ENCODE data around the gene OXTR. TPM values are rescaled to one million over a fixed set of nuclear protein-coding genes. Genes with fewer than 3 reads are reported as not detected.

OXTR gene
- total RNA-seq, 3 donors from 2014 or later, result 0.32 to 250 (median 105) TPM

- DNase-seq (ENCODE audit: low spot score in 2 of 2), result no peak
- no peak overlapping the region for H3K27ac ChIP-seq
- H3K4me1 ChIP-seq, result no peaks in the 10 kb centered on the region
- no peaks in the 10 kb centered on the region for H3K9me3 ChIP-seq
- H3K4me3 ChIP-seq, result no peak overlapping the region
- H3K27me3 ChIP-seq, result no peaks in the 10 kb centered on the region
- intact Hi-C loops (cut with DNase I; ENCODE audit: low total_unique reads), result no loop called here
- H3K36me3 ChIP-seq, result no peaks in the 10 kb centered on the region
- no peak for TF ChIP-seq CTCF (IDR thresholded peaks at IDR 0.05)
- no peak for TF ChIP-seq POLR2AphosphoS5 (IDR thresholded peaks at IDR 0.05)
- TF ChIP-seq POLR2A (IDR thresholded peaks at IDR 0.05), result no peak
Observed at GRCh38 chr3:8755097-8755496, 14.3 kb downstream of the OXTR start.

- H3K4me3 ChIP-seq, result no peak overlapping the region
- H3K27ac ChIP-seq, result no peak overlapping the region
- intact Hi-C loops (cut with DNase I; ENCODE audit: low total_unique reads), result no loop called here
- no peaks in the 10 kb centered on the region for H3K27me3 ChIP-seq
- H3K4me1 ChIP-seq, result no peaks in the 10 kb centered on the region
- no peak for DNase-seq (ENCODE audit: low spot score in 2 of 2)
- no peak for TF ChIP-seq POLR2A (IDR thresholded peaks at IDR 0.05)
- no peak for TF ChIP-seq POLR2AphosphoS5 (IDR thresholded peaks at IDR 0.05)
- TF ChIP-seq CTCF (IDR thresholded peaks at IDR 0.05), result no peak
- H3K36me3 ChIP-seq, result no peaks in the 10 kb centered on the region
- no peaks in the 10 kb centered on the region for H3K9me3 ChIP-seq
Observed at GRCh38 chr3:8752832-8753231, 16.6 kb downstream of the OXTR start.

- intact Hi-C loops (cut with DNase I; ENCODE audit: low total_unique reads), result no loop called here
- Histone ChIP-seq H3K4me3 (no peak overlapping the region), H3K27ac (no peak overlapping the region), H3K36me3 (no peaks in the 10 kb centered on the region), H3K4me1 (no peaks in the 10 kb centered on the region), H3K27me3 (no peaks in the 10 kb centered on the region), H3K9me3 (no peaks in the 10 kb centered on the region)
- no peak for DNase-seq (ENCODE audit: low spot score in 2 of 2)
- no peak for TF ChIP-seq CTCF (IDR thresholded peaks at IDR 0.05)
- no peak for TF ChIP-seq POLR2AphosphoS5 (IDR thresholded peaks at IDR 0.05)
- no peak for TF ChIP-seq POLR2A (IDR thresholded peaks at IDR 0.05)
Observed at GRCh38 chr3:8749316-8749715, 20.1 kb downstream of the OXTR start.

- Histone ChIP-seq H3K4me1 (no peaks in the 10 kb centered on the region), H3K4me3 (no peak overlapping the region), H3K9me3 (no peaks in the 10 kb centered on the region), H3K36me3 (no peaks in the 10 kb centered on the region), H3K27ac (no peak overlapping the region), H3K27me3 (no peaks in the 10 kb centered on the region)
- DNase-seq (ENCODE audit: low spot score in 2 of 2), result no peak
- TF ChIP-seq POLR2AphosphoS5 (IDR thresholded peaks at IDR 0.05) (no peak), CTCF (IDR thresholded peaks at IDR 0.05) (no peak), POLR2A (IDR thresholded peaks at IDR 0.05) (no peak)
- intact Hi-C loops (cut with DNase I; ENCODE audit: low total_unique reads), result no loop called here
Observed at GRCh38 chr3:8746780-8747345, 22.6 kb downstream of the OXTR start.

- intact Hi-C loops (cut with DNase I; ENCODE audit: low total_unique reads), result no loop called here
Observed at GRCh38 chr3:8745619-8746370, 23.6 kb downstream of the OXTR start.

More at GRCh38 chr3:8745619-8746370, 23.6 kb downstream of the OXTR start:
- Histone ChIP-seq H3K36me3 (no peaks in the 10 kb centered on the region), H3K4me3 (no peak overlapping the region), H3K4me1 (no peaks in the 10 kb centered on the region), H3K9me3 (no peaks in the 10 kb centered on the region), H3K27me3 (no peaks in the 10 kb centered on the region), H3K27ac (no peak overlapping the region)
- TF ChIP-seq POLR2AphosphoS5 (IDR thresholded peaks at IDR 0.05) (no peak), CTCF (IDR thresholded peaks at IDR 0.05) (no peak), POLR2A (IDR thresholded peaks at IDR 0.05) (no peak)
- peak in 1 of 2 donors; percentile 30 for DNase-seq (ENCODE audit: low spot score in 2 of 2)
